Measurements from ENCODE around the gene IZUMO1.

The IZUMO1 gene

GRCh38 chr19:48760504-48761205 is 13.9 kb upstream of the IZUMO1 start:
- no peak for DNase-seq
- in situ Hi-C loops (cut with MboI; ENCODE audit: low pct_unique_long_range_greater_than_20kb, low sequenced_read_pairs): no loop called here

GRCh38 chr19:48757741-48758144 is 11.0 kb upstream of the IZUMO1 start:
- in situ Hi-C loops (cut with MboI; ENCODE audit: low pct_unique_long_range_greater_than_20kb, low sequenced_read_pairs): no loop called here
- DNase-seq: no peak

GRCh38 chr19:48757089-48757675 is 10.5 kb upstream of the IZUMO1 start:
- in situ Hi-C loops (cut with MboI; ENCODE audit: low pct_unique_long_range_greater_than_20kb, low sequenced_read_pairs): no loop called here
- DNase-seq: no peak

GRCh38 chr19:48756686-48757085 is 10.0 kb upstream of the IZUMO1 start:
- in situ Hi-C loops (cut with MboI; ENCODE audit: low pct_unique_long_range_greater_than_20kb, low sequenced_read_pairs): no loop called here
- no peak for DNase-seq

GRCh38 chr19:48756212-48756611 is 9.5 kb upstream of the IZUMO1 start:
- in situ Hi-C loops (cut with MboI; ENCODE audit: low pct_unique_long_range_greater_than_20kb, low sequenced_read_pairs): no loop called here
- no peak for DNase-seq

- in situ Hi-C loops (cut with MboI; ENCODE audit: low pct_unique_long_range_greater_than_20kb, low sequenced_read_pairs): no loop called here
- no peak for DNase-seq
Measured at GRCh38 chr19:48755787-48756186, 9.1 kb upstream of the IZUMO1 start.

GRCh38 chr19:48755084-48755641 is 8.5 kb upstream of the IZUMO1 start, which contains the start of gene FGF21:
FGF21 (plus strand) TSS chr19:48755524; CDS start chr19:48756237, 713 bp downstream.
- no peak for DNase-seq
- in situ Hi-C loops (cut with MboI; ENCODE audit: low pct_unique_long_range_greater_than_20kb, low sequenced_read_pairs): no loop called here

- DNase-seq: peak; percentile 55
Measured at GRCh38 chr19:48752496-48753365, 6.0 kb upstream of the IZUMO1 start, which contains the start of gene FUT1. FUT1 (minus strand) TSS chr19:48752641; CDS start chr19:48751281, 1,360 bp downstream.

GRCh38 chr19:48751845-48752495 is 5.3 kb upstream of the IZUMO1 start:
- no peak for DNase-seq
- in situ Hi-C loops (cut with MboI; ENCODE audit: low pct_unique_long_range_greater_than_20kb, low sequenced_read_pairs): no loop called here

More at GRCh38 chr19:48752496-48753365, 6.0 kb upstream of the IZUMO1 start, which contains the start of gene FUT1:
- in situ Hi-C loops (cut with MboI; ENCODE audit: low pct_unique_long_range_greater_than_20kb, low sequenced_read_pairs): no loop called here

GRCh38 chr19:48750771-48751504 is 4.2 kb upstream of the IZUMO1 start:
- peak; percentile 67 for DNase-seq
- in situ Hi-C loops (cut with MboI; ENCODE audit: low pct_unique_long_range_greater_than_20kb, low sequenced_read_pairs): no loop called here

- DNase-seq: no peak
- in situ Hi-C loops (cut with MboI; ENCODE audit: low pct_unique_long_range_greater_than_20kb, low sequenced_read_pairs): no loop called here
Measured at GRCh38 chr19:48750351-48750750, 3.6 kb upstream of the IZUMO1 start.

- in situ Hi-C loops (cut with MboI; ENCODE audit: low pct_unique_long_range_greater_than_20kb, low sequenced_read_pairs): no loop called here
- DNase-seq: no peak
Measured at GRCh38 chr19:48749571-48750198, 3.0 kb upstream of the IZUMO1 start.

- DNase-seq: no peak
- in situ Hi-C loops (cut with MboI; ENCODE audit: low pct_unique_long_range_greater_than_20kb, low sequenced_read_pairs): no loop called here
Measured at GRCh38 chr19:48746110-48746509, 599 bp downstream of the IZUMO1 start.

GRCh38 chr19:48745208-48745995 is 1.3 kb downstream of the IZUMO1 start:
- peak; percentile 55 for DNase-seq

GRCh38 chr19:48742096-48742495 is 4.6 kb downstream of the IZUMO1 start:
- in situ Hi-C loops (cut with MboI; ENCODE audit: low pct_unique_long_range_greater_than_20kb, low sequenced_read_pairs): no loop called here
- no peak for DNase-seq

More at GRCh38 chr19:48745208-48745995, 1.3 kb downstream of the IZUMO1 start:
- in situ Hi-C loops (cut with MboI; ENCODE audit: low pct_unique_long_range_greater_than_20kb, low sequenced_read_pairs): no loop called here

- peak; percentile 33 for DNase-seq
- in situ Hi-C loops (cut with MboI; ENCODE audit: low pct_unique_long_range_greater_than_20kb, low sequenced_read_pairs): no loop called here
Measured at GRCh38 chr19:48741129-48741999, 5.3 kb downstream of the IZUMO1 start.
